ENCODE data around the gene CAPZB.

GRCh38 chr1:19340387-19340937 lies 144.9 kb downstream of the CAPZB start:
- TF ChIP-seq CTCF (conservative IDR thresholded peaks at IDR 0.05; ENCODE audit: low read depth, low read length) = no peak
- TF ChIP-seq ELK1 (IDR thresholded peaks at IDR 0.05; ENCODE audit: borderline replicate concordance, low read depth, low read length) = no peak
